Limb (tissue), 2 donors: ENCODE data around the gene MSRB1.

Source experiments
- DNase-seq, 2 donors: peaks; one replicate each; pipeline ENCODE4 v3.0.0-alpha.2; 2016; ENCODE audit errors: extremely low spot score in 2 of 2

Gene MSRB1, protein sequence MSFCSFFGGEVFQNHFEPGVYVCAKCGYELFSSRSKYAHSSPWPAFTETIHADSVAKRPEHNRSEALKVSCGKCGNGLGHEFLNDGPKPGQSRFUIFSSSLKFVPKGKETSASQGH

GRCh38 chr16:1942810-1943726 lies at the start of gene MSRB1:
Gene MSRB1 (minus strand): TSS chr16:1943199. CDS start chr16:1943156, 43 bp downstream.
- DNase-seq: peak; percentile 99

- peak; percentile 90 to 98 for DNase-seq
Measured at GRCh38 chr16:1991948-1992703, 49.1 kb upstream of the MSRB1 start.

DNA sequence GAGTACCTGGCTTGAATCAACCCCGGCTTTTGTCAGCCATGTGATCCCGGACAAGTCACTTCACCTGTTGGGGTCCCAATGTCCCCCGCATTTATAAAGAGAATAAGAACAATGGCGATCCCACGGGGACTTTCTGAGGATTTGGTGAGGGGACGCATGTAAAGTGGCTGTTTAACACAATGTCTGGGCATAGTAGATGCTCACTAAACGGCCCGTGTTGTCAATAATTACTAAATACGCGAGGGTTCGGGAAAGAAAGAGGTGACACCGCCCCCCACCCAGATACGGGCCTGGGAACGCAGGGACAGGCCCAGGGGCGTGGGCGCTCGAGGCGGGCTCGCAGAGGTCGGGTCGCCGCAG lies 48.6 kb upstream of the MSRB1 start:
- no peak for DNase-seq

- DNase-seq: no peak
Measured at GRCh38 chr16:1991135-1991551, 48.1 kb upstream of the MSRB1 start.

- DNase-seq: no peak
Measured at GRCh38 chr16:1990351-1991134, 47.5 kb upstream of the MSRB1 start.

GRCh38 chr16:1990101-1990350 lies 47.0 kb upstream of the MSRB1 start:
- DNase-seq: no peak

DNA sequence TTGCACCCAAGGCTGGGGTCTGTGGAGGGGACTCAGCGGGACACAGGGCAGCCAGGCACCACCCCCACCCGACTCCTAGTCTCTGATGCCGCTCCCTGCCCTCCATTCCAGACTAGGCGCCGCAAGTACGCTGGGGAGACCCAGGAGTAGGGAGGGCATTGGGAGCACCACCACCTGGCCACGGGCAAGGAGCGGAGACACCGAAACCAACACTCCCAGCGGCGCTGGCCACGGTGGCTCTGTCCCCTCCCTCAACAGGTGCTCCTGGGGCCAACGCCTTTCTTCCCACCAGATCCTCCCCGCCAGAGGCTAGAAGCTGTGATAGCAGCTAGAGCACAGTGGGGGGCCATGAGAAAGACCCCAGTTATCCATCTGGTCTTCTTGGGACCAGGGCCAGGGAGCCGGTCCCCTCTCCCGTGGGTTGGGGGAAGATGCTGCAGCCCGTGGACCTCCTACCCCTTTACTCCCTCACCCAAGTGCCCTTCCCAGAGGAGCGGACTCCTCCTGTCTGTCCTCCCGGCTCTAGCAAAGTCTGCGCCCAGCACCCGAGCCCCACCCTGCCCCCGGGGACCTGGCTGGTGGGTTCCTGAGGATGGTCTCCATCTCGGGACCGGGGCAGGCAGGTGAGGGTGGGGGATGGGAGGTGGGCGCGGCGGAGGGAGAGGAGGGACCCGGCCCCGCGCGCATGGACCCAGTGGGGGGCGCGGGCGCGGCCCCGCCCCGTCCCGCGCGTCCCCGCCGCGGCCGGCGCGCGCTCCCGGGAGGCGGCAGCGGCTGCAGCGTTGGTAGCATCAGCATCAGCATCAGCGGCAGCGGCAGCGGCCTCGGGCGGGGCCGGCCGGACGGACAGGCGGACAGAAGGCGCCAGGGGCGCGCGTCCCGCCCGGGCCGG lies 46.5 kb upstream of the MSRB1 start, which contains the start of gene SYNGR3:
Gene SYNGR3, plus strand, starts transcription at position 762 of the 892 bp plus-strand sequence. CDS start 133 bp downstream, outside the sequence.
- DNase-seq: no peak

GRCh38 chr16:1987198-1987597 lies 44.2 kb upstream of the MSRB1 start:
- no peak for DNase-seq

DNA sequence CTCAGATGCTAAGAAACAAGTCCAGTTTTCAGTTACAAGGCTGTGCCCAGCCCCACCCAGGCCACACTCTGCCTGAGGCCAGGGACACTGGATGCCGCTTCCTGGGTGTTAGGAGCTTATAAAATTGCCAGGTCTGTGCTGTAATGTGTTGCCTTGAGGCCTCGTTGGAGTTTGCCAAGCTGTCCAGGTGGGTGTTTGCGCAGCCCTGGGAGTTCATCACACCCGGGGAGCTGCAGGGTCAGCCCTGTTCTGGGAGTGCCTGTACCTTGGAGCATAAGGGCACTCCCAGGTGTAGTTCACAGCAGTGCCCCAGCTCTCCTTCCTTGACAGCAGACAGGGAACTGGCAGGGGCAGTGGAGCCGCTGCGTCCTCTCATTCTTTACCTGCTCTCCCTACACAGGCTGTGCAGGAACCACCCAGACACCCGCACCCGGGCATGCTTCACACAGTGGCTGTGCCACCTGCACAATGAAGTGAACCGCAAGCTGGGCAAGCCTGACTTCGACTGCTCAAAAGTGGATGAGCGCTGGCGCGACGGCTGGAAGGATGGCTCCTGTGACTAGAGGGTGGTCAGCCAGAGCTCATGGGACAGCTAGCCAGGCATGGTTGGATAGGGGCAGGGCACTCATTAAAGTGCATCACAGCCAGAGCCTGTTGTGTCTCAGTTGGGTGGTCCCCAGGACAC lies 42.6 kb upstream of the MSRB1 start:
- DNase-seq: no peak

DNA sequence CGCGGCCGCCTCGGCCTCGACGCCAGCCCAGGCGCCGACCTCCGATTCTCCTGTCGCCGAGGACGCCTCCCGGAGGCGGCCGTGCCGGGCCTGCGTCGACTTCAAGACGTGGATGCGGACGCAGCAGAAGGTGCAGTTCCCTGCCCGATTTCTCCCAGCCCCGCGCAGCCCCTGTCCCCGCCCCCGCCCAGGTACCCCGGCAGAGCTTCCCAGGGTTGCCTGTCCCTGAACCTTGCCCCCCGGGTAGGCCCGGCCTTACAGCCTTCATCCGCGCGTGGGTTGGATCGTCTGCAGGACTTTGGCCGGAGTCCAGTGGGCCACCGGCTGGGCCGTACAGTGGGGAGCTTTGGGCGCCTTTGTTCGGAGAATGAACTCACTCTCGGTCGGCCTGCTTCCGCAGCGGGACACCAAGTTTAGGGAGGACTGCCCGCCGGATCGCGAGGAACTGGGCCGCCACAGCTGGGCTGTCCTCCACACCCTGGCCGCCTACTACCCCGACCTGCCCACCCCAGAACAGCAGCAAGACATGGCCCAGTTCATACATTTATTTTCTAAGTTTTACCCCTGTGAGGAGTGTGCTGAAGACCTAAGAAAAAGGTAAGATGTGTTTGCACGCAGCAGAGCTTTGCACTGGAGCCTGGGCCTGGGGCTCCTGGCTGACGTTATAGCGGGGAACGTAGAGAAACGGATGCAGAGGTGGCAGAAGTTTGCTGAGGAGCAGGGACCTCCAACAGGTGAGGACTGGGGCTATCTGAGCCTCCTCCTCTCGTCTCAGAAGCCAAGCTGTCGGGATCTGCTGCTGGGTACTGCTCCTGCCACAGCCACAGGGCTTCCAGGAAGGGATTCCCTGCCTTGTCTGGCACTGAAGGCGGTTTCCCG lies 41.6 kb upstream of the MSRB1 start:
- DNase-seq: no peak

DNA sequence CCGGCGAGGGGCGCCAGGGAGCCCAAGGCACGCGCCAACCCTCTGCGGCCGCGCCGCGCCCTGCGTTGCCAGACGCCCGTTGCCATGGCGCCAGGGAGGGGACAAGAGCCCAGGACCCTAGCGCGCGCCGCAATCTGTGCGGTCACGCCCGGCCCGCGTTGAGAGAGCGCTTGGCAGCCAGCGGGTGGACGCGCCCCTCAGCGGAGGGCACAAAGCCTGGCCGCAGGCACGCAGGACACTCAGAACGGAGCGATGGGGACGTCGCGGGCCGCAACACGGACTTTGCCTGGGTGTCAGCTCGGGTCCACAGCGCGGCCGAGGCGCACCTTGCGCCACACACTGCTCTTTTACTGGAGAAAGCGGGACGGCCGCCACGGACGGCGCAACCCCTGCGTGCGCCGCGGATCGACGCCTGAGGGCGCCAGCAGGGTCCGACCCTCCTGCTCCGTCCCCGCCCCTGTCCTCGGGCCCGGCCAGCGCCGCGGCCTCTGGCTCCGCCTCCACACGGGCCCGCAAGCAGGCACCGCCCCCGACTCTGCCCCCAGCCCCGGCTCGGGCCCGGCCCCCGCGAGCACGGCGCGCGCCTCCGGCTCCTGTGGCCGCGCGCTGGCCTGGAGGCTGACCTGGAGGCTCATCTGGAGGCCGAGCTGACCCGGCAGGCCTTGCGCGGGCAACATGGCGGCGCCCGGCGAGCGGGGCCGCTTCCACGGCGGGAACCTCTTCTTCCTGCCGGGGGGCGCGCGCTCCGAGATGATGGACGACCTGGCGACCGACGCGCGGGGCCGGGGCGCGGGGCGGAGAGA lies 40.7 kb upstream of the MSRB1 start, which contains the start of gene GFER:
Gene GFER, plus strand, starts transcription at position 650 of the 803 bp plus-strand sequence. Its CDS starts 26 bp downstream, at position 676.
- peak; percentile 93 for DNase-seq

DNA sequence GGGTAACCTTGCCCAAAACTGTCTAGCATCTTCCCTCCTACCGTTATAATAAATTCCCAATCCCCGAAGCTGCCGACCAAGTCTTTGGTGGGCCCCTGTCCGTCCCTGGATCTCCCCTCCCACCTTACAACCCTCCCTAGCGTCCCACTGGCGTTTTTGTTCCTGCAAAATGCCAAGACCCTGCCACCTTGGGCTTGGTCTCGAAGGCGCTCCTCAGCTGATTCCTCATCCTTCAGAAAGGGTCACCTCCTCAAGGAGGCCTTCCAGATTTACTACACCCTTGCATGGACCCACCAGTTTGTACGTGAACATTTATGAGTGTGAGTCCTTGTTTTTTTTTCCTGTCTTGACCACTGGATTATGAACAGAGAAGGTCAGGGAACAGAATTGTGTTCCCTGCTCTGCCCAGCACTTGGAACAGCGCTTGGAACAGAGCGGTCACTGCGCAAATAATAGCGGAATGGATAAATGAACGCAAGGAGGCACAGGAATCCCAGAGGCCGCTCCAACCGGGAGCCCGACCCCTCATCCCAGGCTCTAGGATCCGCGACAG lies 40.1 kb upstream of the MSRB1 start:
- no peak for DNase-seq

DNA sequence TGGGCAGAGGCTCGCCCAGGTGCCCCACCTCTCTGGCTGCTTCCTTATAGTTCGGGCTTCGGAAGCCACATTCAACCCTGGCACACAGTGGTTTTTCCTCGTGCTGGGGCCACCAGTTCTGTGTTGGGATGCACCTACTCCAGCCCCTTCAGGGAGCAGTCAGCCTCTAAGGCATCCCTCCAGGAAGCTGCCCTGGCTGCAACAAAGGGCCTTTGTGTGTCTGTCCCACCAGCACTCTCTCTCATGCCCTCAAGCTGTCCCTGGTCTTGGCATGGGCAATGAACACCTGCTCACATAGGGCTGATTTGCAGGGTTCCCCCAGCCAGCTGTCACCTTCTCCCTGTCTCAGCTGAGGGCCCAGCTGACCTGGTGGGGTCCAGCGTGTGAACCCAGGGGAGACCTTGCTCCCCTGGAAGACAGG lies 39.0 kb upstream of the MSRB1 start:
- no peak for DNase-seq

GRCh38 chr16:1981398-1981836 lies 38.4 kb upstream of the MSRB1 start, which contains the start of gene NOXO1:
Gene NOXO1 (minus strand): TSS chr16:1981469. CDS start chr16:1981179, 290 bp downstream.
- DNase-seq: no peak

DNA sequence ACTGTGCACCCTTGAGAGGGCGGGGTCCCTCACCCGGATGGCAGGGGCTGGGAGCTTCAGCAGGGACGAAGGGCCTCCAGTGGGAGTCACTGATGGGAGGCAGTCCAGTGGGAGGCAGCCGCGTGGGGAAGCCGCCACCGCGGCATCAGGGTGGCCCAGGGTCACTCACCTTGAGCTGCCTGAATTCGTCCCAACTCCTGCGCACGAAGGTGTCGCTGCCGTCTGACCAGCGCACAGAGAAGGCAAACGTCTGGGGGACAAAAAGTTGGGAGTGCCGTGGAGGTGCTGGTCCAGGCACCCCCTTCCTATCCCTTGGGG lies 37.7 kb upstream of the MSRB1 start:
- DNase-seq: no peak

DNA sequence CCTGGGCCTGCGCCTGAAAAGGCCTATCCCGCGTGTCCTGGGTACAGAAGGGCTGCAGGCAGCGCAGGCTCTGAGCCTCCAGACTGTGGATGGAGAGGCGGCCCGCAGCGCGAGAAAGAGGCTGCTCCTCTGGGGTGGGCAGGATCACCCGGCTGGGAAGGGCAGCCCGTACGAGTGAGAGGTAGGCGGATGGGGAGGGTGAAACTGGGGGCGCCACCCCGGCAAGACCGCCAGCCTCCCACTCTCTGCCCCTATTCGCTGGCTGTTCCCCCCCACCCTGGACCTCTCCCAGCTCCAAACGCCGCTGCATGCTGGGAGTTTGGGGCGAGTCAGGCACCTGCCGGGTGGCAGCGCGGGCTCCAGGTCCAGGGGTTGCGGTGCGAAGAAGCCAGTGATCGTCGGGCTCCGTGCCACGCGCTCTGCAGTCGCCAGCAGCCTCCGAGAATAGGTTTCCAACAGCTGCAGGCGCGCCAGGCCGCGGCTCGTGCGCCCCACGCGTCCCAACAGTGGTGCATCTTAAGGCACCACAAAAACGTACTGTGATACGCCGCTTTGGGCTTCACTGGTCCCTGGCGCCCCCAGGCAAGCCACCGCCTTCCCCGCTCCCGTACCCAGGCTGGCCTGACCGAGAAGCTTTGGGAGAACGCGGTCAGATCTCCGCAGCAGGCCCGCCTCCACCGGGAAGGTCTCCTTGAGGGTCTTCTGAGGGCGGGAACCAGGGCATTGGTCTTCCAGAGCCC lies 37.2 kb upstream of the MSRB1 start:
- DNase-seq: peak in 1 of 2 donors; percentile 66
